GM21360 (cell line): Measurements from ENCODE around the gene KCNG4.

Experiments
- ATAC-seq: cut with Tn5 transposase; IDR thresholded peaks from one replicate; pipeline ENCODE4 v1.9.1; 2021; ENCODE audit warnings: mild to moderate bottlenecking, moderate library complexity; ENCODE audit not compliant: unreplicated experiment

The KCNG4 gene, protein sequence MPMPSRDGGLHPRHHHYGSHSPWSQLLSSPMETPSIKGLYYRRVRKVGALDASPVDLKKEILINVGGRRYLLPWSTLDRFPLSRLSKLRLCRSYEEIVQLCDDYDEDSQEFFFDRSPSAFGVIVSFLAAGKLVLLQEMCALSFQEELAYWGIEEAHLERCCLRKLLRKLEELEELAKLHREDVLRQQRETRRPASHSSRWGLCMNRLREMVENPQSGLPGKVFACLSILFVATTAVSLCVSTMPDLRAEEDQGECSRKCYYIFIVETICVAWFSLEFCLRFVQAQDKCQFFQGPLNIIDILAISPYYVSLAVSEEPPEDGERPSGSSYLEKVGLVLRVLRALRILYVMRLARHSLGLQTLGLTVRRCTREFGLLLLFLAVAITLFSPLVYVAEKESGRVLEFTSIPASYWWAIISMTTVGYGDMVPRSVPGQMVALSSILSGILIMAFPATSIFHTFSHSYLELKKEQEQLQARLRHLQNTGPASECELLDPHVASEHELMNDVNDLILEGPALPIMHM

DNA sequence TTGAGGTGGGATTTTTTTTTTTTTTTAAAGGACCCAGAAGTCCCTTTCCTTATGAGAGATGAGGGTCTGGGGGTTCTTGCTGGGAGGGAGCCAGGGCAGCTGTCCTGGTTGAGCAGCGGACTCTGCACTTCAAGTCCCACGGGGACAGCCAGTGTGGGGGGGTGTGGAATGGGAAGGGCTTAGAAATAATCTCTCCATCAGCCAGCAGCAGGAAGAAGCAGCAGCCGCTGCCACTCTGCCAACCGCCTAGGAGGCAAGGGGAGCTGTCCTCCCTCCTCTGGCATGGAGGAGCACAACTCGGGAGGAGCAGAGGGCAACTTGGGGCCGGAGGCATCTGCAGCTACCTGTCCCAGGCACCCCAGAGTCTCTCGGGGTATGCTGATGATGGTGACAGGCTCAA lies at the start of gene KCNG4:
Gene KCNG4 (minus strand): TSS at position 104 of the 400 bp plus-strand sequence. CDS start 2,527 bp downstream, outside the sequence.
- ATAC-seq, result no peak

DNA sequence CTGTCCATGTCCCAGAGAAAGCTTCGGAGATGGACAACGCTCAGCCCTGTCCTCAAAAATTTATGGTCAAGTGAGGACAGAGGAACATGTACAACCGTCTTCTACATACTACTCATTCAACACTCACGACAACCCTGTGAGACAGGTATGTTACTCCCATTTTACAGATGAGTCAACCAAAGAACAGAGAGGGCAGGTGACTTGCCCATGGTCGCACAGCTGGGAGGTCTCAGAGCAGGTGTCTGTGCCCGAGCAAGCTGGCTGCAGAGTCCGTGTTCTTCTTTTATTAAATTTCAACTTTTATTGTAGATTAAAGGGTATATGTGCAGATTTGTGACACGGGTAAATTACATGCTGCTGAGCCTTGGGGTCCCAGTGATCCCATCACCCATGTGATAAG lies 49.1 kb upstream of the KCNG4 start:
- no peak for ATAC-seq

DNA sequence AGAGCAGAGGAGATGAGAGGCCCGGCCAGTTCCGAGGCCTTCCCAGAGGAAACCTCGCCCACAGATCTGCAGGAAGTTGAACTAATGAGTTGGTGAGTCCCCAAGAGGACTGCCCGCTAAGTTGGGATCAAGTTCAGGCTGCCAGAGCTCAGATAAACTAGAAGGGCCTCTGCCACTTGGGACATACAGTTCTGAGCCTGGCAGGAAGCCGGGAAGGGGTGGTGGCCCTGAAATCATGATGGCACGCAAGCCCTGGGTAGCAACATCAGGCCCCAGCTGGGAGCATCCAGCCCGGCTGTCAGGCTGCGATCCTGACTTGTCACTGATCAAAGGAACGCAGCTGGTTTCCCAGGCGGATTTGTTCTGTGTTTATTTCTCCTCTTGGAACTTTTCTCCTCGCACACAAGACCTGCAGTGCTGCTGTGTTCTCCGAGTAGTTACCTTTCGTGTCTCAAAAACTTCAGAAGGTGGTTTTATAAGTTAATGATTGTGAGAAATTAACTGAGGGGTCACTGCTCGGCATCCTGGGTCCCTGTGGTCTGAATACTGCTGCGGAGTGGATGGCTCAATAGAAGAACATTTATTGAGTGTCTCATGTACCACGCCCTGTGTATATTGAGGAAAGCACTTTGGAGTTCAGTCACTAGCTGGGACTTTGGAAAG lies 46.9 kb upstream of the KCNG4 start:
- no peak for ATAC-seq

DNA sequence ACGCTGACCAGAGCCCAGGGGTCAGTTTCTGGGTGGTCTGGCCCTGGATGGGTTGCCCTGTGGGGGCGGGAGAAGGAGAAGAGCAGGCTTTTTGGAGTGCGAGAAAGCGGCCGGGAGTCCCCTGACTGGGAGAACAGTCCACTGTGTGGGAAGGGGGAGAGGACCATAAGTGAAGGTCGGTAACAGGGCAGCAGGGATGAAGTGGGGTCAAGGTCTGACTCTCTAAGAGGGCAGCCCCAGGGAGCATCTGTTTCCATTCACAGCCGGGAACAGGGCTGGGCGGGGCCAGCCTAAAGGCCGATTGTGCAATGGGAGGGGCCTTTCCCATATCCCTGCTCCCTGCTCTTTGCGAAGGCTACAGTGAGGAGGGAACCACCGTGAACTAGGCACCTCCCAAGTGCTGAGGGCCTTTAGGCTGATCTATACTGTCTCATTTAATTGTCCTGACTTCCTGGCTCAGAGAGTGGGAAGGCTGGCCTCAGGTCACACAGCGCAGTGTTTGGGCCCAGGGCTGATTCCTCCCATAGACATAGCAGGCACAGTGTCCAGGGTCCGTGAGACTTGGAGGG lies 44.4 kb upstream of the KCNG4 start:
- no peak for ATAC-seq

DNA sequence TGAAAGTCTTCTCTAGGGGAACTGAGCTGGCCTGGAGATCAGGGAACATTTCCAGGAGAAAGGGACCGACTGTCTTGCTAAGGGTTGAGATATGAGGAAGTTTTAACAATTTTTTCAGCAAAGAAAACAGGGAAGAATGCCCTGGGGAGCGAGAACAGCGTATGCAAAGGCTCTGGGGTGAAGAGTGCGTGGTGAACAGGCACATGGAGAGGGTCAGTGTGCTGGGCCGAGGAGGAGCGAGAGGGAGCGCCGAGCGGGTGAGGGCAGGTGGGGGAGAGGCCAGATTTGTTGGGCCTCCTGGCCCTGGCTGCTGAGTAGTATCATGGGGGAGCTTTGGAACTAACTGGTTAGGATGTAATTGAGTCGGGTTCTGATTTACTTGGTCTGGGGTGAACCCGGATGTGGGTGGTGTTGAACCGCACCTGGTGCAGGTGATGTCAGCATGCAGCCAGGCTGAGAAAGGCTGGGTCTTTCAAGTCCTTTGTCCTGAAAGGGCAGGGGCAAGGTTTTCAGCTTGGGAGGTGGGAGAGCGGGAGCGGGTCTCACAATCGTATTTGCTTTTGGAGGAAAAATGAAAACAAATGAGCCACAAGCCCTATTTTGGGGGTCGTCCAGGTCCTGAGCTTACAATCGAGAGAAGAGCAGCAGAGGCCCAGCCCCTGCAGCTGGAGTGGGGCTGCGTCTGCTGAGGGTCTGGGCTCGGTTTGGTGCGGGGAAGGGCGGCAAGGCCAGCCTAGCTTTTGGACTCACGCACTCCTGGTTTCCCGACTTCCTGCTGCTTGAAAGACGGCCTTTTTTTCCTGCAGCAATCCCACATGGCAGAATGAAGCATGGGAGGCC lies 43.7 kb upstream of the KCNG4 start:
- ATAC-seq, result no peak

DNA sequence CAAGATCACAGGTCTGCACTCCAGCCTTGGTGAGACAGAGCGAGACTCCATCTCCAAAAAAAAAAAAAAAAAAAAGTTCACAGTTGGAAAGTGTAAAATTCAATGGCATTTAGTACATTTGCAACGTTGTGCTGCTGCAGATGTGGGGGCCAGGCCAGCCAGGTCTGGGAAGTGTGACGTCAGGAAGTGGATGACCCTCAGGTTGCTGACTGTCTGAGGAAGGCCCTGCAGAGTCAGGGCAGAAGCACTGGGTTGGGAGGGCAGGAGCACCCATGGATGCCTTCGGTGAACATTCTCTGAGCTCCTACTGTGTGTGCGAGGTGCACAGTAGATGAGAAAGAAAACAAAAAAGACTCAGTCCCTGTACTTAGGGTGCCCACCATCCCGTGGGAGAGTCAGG lies 42.7 kb upstream of the KCNG4 start:
- ATAC-seq, result no peak

DNA sequence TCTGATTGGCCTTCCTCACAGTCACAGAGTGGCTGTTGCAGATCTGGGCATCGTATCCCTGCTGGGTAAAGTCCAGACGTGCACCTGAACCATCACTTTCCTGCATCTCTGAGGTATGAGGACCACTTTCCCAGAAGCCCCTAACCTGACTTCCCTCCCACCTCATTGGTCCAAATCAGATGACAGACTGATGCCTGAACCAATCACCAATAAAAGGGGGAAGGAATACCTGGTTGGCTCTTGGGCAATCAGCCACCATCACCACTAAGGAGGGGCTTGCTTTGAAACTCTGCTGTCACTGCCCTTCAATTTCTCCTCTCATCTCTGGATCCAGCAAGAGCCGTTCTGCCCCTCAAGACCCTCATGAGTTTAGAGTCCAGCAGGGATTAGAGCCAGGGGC lies 41.3 kb upstream of the KCNG4 start:
- ATAC-seq, result no peak

DNA sequence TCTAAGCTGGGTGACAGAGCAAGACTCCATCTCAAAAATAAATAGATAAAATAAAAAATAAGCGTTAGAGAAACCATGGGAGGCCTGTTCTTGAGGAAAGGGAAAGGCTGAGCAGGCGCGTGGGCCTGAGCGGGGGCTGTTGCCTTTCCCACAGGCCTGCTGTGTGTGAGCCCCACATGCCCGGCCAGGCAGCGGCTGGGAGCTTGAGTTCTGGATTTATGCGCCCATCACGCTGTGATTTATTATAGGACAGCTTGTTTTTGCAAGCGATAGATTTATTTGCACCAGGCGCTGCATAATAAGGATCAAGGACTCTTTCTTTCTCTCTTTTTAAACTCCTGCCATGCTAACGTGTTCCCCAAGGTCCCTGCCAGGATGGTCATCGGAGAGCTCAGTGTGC lies 40.1 kb upstream of the KCNG4 start:
- ATAC-seq, result no peak

DNA sequence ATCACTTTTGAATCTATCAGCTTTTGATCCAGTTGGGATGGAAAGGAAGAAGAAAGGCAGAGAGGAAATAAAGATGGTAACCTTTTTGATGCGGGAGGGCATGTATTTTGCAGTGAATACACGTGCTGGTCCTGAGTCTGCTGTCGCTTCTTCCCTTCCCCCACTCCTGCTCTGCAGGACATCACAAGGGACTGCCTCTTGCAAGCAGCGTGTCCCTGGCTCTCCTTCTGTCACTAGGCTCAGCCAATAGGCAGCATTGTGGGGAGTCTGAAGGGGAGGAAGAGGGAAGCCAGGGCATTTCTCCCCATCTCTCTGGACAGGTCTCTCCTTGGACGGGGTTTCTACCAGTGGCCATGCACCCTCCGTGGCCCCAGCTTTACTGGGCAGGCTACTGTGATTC lies 39.2 kb upstream of the KCNG4 start:
- no peak for ATAC-seq

DNA sequence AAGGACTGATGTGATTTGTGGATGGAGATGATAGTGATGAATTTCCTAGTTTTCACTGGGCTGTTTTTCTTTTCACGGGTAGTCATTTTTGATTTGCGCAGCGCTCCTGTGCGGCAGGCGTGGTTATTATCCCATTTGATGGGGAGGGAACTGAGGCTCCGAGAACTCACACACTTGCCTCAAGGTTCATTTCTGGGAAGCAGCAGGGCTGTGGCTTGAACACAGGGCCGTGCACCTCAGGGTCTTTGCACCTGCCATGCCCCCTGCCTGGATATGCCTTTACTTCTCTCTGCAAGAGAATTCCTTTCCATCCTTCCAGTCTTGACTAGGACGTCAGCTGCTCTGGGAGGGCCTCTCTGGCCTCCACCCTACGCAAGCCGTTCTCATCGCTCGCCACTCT lies 38.5 kb upstream of the KCNG4 start:
- no peak for ATAC-seq

DNA sequence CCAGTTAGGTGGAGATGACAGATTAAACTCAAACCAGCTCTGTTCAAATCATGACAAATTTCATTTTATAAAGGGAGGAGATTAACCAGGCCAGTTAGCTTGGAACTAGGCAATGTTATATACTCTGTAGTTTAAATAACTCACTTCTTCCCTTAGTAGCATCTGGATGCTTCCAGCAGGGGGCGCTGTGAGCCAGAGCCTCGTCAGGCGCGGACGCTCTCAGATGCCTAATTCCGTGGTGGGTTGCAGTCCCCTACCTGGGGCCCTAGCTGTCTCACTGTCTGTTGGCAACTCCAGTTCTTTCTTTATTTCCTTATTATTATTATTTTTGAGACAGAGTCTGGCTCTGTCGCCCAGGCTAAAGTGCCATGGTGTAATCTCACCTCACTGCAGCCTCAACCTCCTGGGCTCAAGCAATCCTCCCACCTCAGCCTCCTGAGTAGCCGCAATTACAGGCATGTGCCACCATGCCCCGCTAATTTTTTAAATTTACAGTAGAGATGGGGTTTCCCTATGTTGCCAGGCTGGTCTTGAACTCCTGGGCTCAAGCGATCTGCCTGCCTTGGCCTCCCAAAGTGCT lies 37.5 kb upstream of the KCNG4 start:
- ATAC-seq, result no peak

DNA sequence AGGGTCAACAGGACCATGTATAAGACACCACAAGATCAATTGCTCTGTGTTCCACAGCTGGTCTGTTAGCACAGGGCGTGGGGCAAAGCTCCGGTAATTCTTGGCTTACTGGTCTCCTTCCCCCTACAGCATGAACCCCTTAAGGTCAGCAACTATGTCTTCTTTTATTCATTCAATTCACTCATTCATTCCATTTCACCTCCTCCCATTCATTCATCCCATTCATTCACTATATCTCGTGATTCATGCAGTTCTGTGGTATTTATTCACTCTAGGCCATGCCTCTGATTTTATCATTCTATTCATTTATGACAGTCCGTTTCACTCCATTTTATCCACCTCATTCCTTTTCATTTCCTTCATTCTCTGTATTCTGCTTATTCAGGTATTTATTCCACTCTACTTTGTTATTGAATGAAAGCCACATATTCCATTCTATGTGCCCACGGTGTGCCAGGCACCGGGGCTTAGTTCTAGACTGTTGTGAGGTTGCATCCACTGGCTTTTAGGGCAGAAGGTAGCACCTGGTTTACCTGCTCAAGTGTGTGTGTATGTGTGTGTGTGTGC lies 35.9 kb upstream of the KCNG4 start:
- ATAC-seq, result no peak

DNA sequence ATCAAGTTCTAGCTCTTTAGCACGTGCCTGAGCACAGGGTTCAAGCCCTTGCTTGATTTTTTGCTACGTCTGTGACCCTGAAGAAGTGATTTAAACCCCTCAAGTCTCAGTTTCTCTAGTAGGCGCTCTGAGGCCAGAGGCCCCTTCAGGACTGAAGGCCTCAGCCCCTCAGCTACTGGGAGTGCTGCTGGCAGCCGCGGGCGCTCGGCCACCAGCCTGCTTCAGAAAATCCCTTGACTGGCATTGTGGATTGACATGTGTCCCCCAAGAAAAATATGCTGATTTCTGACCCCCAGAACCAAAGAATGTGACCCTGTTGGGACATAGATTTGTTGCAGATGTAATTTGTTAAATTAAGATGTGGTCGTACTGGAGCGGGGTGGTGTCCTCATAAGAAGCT lies 34.7 kb upstream of the KCNG4 start:
- no peak for ATAC-seq

DNA sequence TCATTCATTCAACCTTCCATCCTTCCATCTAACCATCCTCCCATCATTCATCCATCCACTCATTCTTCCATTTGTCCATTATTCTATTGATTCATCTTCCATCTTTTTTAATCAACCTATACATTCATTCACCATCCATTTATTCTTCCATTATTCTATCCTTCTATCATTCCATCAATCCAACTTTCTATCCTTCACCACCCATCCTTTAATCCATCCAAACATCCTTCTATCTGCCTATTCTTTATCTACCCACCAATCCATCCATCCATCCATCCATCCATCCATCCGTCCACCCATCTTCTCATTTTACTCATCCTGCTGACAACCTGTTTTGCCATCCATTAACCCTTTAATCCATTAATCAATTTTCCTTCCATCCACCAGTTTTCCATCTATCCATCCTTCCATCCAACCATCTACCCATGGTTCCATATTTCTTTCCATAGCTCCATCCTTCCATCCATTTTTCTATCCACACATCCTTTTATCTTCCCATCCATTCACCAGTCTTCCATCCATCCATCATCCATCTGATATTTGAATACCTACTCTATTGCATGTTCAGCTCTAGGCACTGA lies 33.0 kb upstream of the KCNG4 start:
- ATAC-seq, result no peak

DNA sequence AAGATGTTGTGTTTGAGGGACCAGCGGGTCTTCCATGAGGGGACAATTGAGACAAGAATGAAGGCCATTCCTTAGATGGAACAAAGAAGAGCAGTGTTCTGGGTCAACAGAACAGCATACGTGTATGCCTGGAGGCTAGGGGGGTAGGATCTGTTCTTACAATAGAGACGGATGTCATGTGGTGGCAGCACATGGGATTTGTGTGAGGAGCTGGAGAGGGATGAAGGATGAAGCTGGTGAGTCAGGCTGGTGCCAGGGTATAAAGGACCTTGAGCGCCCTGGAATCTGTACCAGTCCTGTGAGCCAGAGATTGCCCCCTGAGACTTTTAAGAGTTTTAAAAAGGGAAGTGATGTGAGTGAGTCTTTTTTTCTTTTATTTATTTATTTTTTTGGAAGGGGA lies 32.1 kb upstream of the KCNG4 start:
- no peak for ATAC-seq

DNA sequence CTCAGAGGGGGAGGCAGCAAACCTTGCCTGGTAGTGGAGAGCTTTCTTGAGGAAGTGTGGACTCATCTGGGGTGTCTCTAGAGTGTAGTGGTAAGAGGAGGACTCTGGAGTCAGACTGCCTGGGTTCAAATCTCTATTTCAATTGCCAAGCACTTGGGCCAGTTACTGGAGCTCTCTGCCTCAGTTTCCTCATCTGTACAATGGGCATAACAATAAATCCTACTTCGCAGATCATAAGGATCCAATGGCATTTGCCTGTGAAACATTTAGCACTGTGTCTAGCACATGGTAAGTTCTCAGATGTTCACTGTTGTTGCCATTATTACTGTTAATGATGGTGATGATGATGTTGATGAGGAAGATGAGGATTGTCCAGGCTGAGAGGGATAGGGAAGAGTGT lies 31.2 kb upstream of the KCNG4 start:
- ATAC-seq, result no peak

DNA sequence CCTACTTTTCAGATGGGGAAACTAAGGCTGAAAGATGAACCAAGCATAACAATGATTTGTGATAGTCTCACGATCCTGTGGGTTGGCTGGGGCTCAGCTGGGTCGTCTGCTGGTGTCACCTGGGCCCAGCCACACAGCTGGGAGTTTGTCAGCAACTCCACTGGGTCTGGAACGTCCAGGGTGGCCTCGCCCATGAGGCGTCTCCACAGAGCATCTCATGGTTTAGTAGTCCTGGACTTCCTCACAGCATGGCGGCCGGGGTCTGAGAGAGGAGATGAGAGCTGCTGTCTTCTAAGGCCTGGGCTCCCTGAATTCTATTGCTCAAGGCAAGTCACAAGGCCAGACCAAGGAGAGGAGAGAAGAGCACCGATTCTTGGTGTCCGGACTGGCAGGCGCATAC lies 30.7 kb upstream of the KCNG4 start:
- no peak for ATAC-seq

DNA sequence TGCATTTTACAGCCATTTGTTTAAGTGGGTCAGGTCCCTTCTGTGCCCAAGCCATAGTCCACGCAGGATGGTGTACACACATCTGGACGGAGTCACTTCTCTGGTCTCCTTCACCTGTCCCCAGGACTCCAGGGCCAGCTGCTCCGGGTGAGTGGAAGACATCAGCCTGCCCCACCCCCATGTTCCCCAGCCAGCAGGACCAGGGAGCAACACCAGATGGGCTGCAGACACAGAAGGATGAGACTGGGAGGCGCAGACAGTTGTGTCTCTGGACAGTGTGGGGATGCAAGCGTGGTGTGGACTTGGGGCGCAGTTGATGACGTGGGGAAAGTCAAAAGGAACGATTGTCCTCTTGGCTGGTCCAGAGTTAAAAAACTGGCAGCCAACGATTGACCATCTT lies 30.3 kb upstream of the KCNG4 start:
- ATAC-seq, result no peak

DNA sequence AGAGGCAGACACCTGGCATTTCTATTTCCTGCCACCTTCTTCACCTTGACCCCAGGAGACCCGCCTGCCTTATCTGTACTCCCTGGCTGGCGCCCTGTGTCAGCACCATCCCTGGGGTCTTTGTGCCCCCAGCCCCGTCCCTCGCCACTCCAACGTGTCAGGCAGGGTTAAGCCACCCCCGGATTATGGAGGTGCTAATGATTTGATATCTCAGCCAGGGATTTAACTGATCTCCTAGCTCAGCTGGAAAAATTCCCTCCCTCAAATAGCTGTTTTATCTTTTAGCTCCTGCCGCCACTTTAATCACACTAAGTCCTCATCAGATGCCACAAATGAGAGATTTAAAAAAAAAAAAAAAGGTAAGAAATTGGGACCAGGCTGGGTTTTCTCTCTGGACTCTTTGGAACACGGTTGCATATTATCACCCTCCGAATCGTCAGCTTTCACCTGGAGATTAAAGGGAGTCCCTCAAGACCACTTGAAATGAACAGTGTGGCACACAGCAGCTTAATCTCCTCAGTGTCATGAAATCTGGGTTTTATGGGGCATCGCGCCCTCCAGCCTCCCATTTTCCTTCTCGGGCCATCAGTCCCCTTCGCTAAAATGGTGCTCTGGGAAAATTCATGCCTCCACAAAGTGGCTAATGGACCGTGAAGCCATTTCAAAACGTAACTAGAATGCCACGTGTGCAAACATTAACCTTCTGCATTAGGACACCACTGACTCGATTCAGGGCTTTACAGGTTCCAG lies 28.7 kb upstream of the KCNG4 start:
- no peak for ATAC-seq
